Keratinocyte (primary cell): Measurements from ENCODE around the gene SELE. TPM values are rescaled to one million over a fixed set of nuclear protein-coding genes. Genes with fewer than 3 reads are reported as not detected.

ENCODE experiments used
- DNase-seq: peaks from one replicate; pipeline ENCODE4 v3.0.0-alpha.2; 2011; ENCODE audit warnings: low read depth, missing footprints, low spot score
- FAIRE-seq: peaks from 2 replicates; lab custom pipeline; 2011; peaks lifted over from hg19 to GRCh38; lab: Jason Lieb, UNC
- H2AFZ ChIP-seq: 2 replicates; pipeline ENCODE4 v1.6.0; 2012; ENCODE audit warnings: low read length, control low read depth, inconsistent platforms; ENCODE audit not compliant: control insufficient read depth
- H3K27ac ChIP-seq: 2 replicates; pipeline ENCODE4 v1.5.1; 2011; ENCODE audit warnings: low read length; ENCODE audit not compliant: control insufficient read depth, insufficient read depth
- H3K27me3 ChIP-seq: 3 replicates; pipeline ENCODE4 v1.6.0; 2011; ENCODE audit warnings: low read length; ENCODE audit not compliant: control insufficient read depth, insufficient read depth; ENCODE audit errors: extremely low read depth
- H3K36me3 ChIP-seq, 2 experiments: 2 replicates in 1 of 2; 3 replicates in 1 of 2; pipeline ENCODE4 v1.5.1; 2011; ENCODE audit warnings: low read length in 2 of 2, mild to moderate bottlenecking in 1 of 2; ENCODE audit not compliant: control insufficient read depth in 2 of 2, insufficient read depth in 2 of 2; ENCODE audit errors: extremely low read depth in 1 of 2
- H3K4me1 ChIP-seq: 3 replicates; pipeline ENCODE4 v1.5.1; 2011; ENCODE audit warnings: low read length; ENCODE audit not compliant: control insufficient read depth, insufficient read depth; ENCODE audit errors: extremely low read depth
- H3K4me2 ChIP-seq: 3 replicates; pipeline ENCODE4 v1.6.0; 2011; ENCODE audit warnings: low read depth, low read length; ENCODE audit not compliant: control insufficient read depth, insufficient read depth; ENCODE audit errors: extremely low read depth
- H3K4me3 ChIP-seq, 3 experiments: fragments of 200-600 bp in 1 of 3; sonication (generic) in 1 of 3; 2 replicates in 2 of 3; 3 replicates in 1 of 3; pipeline ENCODE4 v1.5.1; 2011 to 2016; ENCODE audit warnings: low read length in 3 of 3, mild to moderate bottlenecking in 3 of 3, control low read depth in 2 of 3, inconsistent platforms in 1 of 3, low read depth in 1 of 3, mixed read lengths in 1 of 3, mixed run types in 1 of 3, moderate library complexity in 1 of 3; ENCODE audit not compliant: control insufficient read depth in 2 of 3, insufficient read depth in 2 of 3; ENCODE audit errors: extremely low read depth in 1 of 3
- H3K79me2 ChIP-seq: 2 replicates; pipeline ENCODE4 v1.6.0; 2012; ENCODE audit warnings: low read length; ENCODE audit not compliant: control insufficient read depth, insufficient read depth
- H3K9ac ChIP-seq: 3 replicates; pipeline ENCODE4 v1.6.0; 2011; ENCODE audit warnings: low read length; ENCODE audit not compliant: control insufficient read depth, insufficient read depth; ENCODE audit errors: extremely low read depth
- H3K9me1 ChIP-seq: 3 replicates; pipeline ENCODE4 v1.6.0; 2011; ENCODE audit warnings: low read length; ENCODE audit not compliant: control insufficient read depth, insufficient read depth; ENCODE audit errors: extremely low read depth
- H3K9me3 ChIP-seq: 2 replicates; pipeline ENCODE4 v1.5.1; 2012; ENCODE audit warnings: low read depth, low read length; ENCODE audit not compliant: control insufficient read depth
- H4K20me1 ChIP-seq: 3 replicates; pipeline ENCODE4 v1.6.0; 2011; ENCODE audit warnings: low read length; ENCODE audit not compliant: control insufficient read depth, insufficient read depth; ENCODE audit errors: extremely low read depth
- EZH2 ChIP-seq: IDR thresholded peaks from one replicate; pipeline ENCODE4 v1.6.1; 2012; ENCODE audit warnings: inconsistent platforms, mild to moderate bottlenecking, low read length, moderate library complexity
- dilution Hi-C: fragments of 300-500 bp; cut with MboI; formaldehyde crosslinking; loops from one replicate; pipeline ENCODE4 v1.7.0; 2020; ENCODE audit warnings: low sequenced_read_pairs; ENCODE audit not compliant: extremely low pct_ligation_motif_present
- polyA plus RNA-seq, 5 experiments: library from polyadenylated mRNA; depleted of rRNA in 3 of 5; stranded (reverse) in 3 of 5; stranded (forward) in 1 of 5; unstranded in 1 of 5; fragments of >200 nt; gene quantifications; 1 replicate in 1 of 5; 2 replicates in 3 of 5; 3 replicates in 1 of 5; pipeline versions ENCODE4 v1.2.1 to v1.2.3, GENCODE V29; 2011 to 2012; ENCODE audit warnings: missing spikeins in 2 of 5, low read depth in 1 of 5, low replicate concordance in 1 of 5
- TF ChIP-seq, protein P1 (sequence below), 3 experiments: IDR thresholded peaks in 1 of 3; conservative IDR thresholded peaks in 1 of 3; optimal IDR thresholded peaks in 1 of 3; 2 replicates in 2 of 3; 3 replicates in 1 of 3; pipeline versions ENCODE3 to v1.5.1; 2011; ENCODE audit warnings: low read length in 3 of 3, mild to moderate bottlenecking in 3 of 3, moderate library complexity in 2 of 3, control low read depth in 1 of 3, inconsistent platforms in 1 of 3; ENCODE audit not compliant: insufficient read depth in 2 of 3; ENCODE audit errors: extremely low read depth in 1 of 3

The SELE gene
- polyA plus RNA-seq, 1 donor (not counting 4 experiments of a cell fraction or from before 2014, with no cell fraction given) = not detected

DNA sequence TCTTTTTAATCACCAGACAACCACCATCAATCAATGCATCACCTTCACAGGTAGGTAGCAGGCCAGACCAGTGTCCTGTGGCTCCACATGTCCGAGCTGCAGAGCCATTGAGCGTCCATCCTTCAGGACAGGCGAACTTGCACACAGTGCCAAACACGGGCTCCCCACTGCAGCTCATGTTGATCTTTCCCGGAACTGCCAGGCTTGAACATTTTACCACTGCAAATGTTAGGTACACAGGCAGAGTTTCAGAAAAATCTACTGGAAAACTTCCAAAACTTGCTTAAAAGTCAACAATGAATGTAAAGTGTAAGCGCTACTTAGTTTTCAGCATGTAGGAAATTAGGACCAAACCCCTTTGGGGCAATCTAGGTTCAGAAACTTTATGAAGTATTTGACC lies 6.6 kb downstream of the SELE start:
- no peaks in the 10 kb centered on the region for H3K4me1 ChIP-seq
- DNase-seq (no peak), FAIRE-seq (no peak)
- H2AFZ ChIP-seq = no peak overlapping the region
- no peaks in the 10 kb centered on the region for H3K9me3 ChIP-seq
- no peaks in the 10 kb centered on the region for H3K36me3 ChIP-seq
- peaks cover 5% of the 10 kb centered on the region for H3K27me3 ChIP-seq
- H3K79me2 ChIP-seq = no peaks in the 10 kb centered on the region
- no peaks in the 10 kb centered on the region for H4K20me1 ChIP-seq
- H3K4me3 ChIP-seq = no peak overlapping the region
- TF ChIP-seq EZH2 = no peak
- TF ChIP-seq, protein P1, sequence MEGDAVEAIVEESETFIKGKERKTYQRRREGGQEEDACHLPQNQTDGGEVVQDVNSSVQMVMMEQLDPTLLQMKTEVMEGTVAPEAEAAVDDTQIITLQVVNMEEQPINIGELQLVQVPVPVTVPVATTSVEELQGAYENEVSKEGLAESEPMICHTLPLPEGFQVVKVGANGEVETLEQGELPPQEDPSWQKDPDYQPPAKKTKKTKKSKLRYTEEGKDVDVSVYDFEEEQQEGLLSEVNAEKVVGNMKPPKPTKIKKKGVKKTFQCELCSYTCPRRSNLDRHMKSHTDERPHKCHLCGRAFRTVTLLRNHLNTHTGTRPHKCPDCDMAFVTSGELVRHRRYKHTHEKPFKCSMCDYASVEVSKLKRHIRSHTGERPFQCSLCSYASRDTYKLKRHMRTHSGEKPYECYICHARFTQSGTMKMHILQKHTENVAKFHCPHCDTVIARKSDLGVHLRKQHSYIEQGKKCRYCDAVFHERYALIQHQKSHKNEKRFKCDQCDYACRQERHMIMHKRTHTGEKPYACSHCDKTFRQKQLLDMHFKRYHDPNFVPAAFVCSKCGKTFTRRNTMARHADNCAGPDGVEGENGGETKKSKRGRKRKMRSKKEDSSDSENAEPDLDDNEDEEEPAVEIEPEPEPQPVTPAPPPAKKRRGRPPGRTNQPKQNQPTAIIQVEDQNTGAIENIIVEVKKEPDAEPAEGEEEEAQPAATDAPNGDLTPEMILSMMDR (optimal IDR thresholded peaks at IDR 0.05 in 1 of 3, IDR thresholded peaks at IDR 0.05 in 1 of 3, conservative IDR thresholded peaks at IDR 0.05 in 1 of 3; ENCODE audit: extremely low read depth in 1 of 3, insufficient read depth in 2 of 3, low read length in 3 of 3) = no peak
- H3K9me1 ChIP-seq = no peaks in the 10 kb centered on the region
- dilution Hi-C loops = no loop called here
- no peak overlapping the region for H3K4me2 ChIP-seq
- H3K27ac ChIP-seq = no peak overlapping the region
- no peak overlapping the region for H3K9ac ChIP-seq

GRCh38 chr1:169726851-169727250 lies 7.0 kb downstream of the SELE start:
- Histone ChIP-seq H3K27me3 (peaks cover 5% of the 10 kb centered on the region), H2AFZ (no peak overlapping the region), H3K4me3 (no peak overlapping the region), H3K9me1 (no peaks in the 10 kb centered on the region), H3K36me3 (no peaks in the 10 kb centered on the region), H3K79me2 (no peaks in the 10 kb centered on the region), H3K27ac (no peak overlapping the region), H3K4me2 (no peak overlapping the region), H3K4me1 (no peaks in the 10 kb centered on the region), H3K9ac (no peak overlapping the region), H4K20me1 (no peaks in the 10 kb centered on the region), H3K9me3 (no peaks in the 10 kb centered on the region)
- DNase-seq = no peak
- TF ChIP-seq EZH2 = no peak
- TF ChIP-seq, protein P1 (optimal IDR thresholded peaks at IDR 0.05 in 1 of 3, IDR thresholded peaks at IDR 0.05 in 1 of 3, conservative IDR thresholded peaks at IDR 0.05 in 1 of 3; ENCODE audit: extremely low read depth in 1 of 3, insufficient read depth in 2 of 3, low read length in 3 of 3) = no peak
- dilution Hi-C loops = no loop called here
- no peak for FAIRE-seq
